Activated CD8-positive, alpha-beta T cell treated with anti-CD3 and anti-CD28 coated beads, Interleukin-2, amount 10 ng/mL, durations not matched to agents 7 days and 5 days (primary cell): Measurements from ENCODE around the gene GMCL2. TPM values are rescaled to one million over a fixed set of nuclear protein-coding genes. Genes with fewer than 3 reads are reported as not detected.
"Not testable (repeated sequence)": the region's sequence is repeated elsewhere in the genome, so short reads cannot be mapped to it uniquely, and the experiment has no call there.

Experiments used
- ATAC-seq: fragments of 150-1000 bp; cut with Tn5 transposase; one replicate; pipeline ENCODE4 v1.10.0; 2021; ENCODE audit warnings: moderate library complexity
- CTCF ChIA-PET: fragments of 350-600 bp; sonication (Branson Sonifier 250); formaldehyde crosslinking; loops from one replicate; lab custom pipeline; 2021; ENCODE audit warnings: antibody characterized with exemption; lab: Charles Lee
- POLR2A ChIA-PET: fragments of 350-600 bp; sonication (Branson Sonifier 250); formaldehyde crosslinking; loops from one replicate; lab custom pipeline; 2021; ENCODE audit warnings: antibody characterized with exemption; lab: Charles Lee
- DNase-seq: peaks from one replicate; pipeline ENCODE4 v3.0.0-alpha.2; 2020
- H3K27ac Mint-ChIP-seq: one replicate; pipeline ENCODE4 v1.8.0; 2021; ENCODE audit warnings: mild to moderate bottlenecking, mixed read lengths
- H3K27me3 Mint-ChIP-seq: one replicate; pipeline ENCODE4 v1.8.0; 2021; ENCODE audit warnings: low read depth, mixed read lengths
- H3K36me3 Mint-ChIP-seq: one replicate; pipeline ENCODE4 v1.8.0; 2021; ENCODE audit warnings: low read depth, mixed read lengths
- H3K4me1 Mint-ChIP-seq: one replicate; pipeline ENCODE4 v1.8.0; 2021; ENCODE audit warnings: low read depth, mixed read lengths
- H3K4me3 Mint-ChIP-seq: one replicate; pipeline ENCODE4 v1.8.0; 2021; ENCODE audit warnings: mild to moderate bottlenecking, mixed read lengths
- H3K9me3 Mint-ChIP-seq: one replicate; pipeline ENCODE4 v1.8.0; 2022; ENCODE audit warnings: mixed read lengths; ENCODE audit not compliant: insufficient read depth
- total RNA-seq, 2 experiments: library from RNA; stranded (reverse); gene quantifications; one replicate each; pipeline ENCODE4 v1.2.3, GENCODE V29; 2021

The GMCL2 gene
- total RNA-seq, 2 experiments from 2014 or later, result not detected

- ATAC-seq, result no peak
- no peaks in the 10 kb centered on the region for H3K27me3 Mint-ChIP-seq
- ChIA-PET POLR2A (interaction anchor here (0.7 to 1.4 kb wide), 5 partner anchors 17 to 27 kb away, joined by 3 to 7 read pairs (median 3); partner anchors contain the start of gene HNRNPAB), CTCF (interaction anchor here (0.6 kb wide), 2 partner anchors 9 to 14 kb away, joined by 3 read pairs; no protein-coding TSS in a partner anchor)
- peaks cover 55% of the 10 kb centered on the region for H3K36me3 Mint-ChIP-seq
- peak overlapping the region; percentile 90 for H3K4me3 Mint-ChIP-seq
- no peak for DNase-seq
- H3K27ac Mint-ChIP-seq, result peak overlapping the region; percentile 85
- peaks cover 83% of the 10 kb centered on the region for H3K4me1 Mint-ChIP-seq
- no peaks in the 10 kb centered on the region for H3K9me3 Mint-ChIP-seq
Observed at GRCh38 chr5:178230879-178231538, 43.8 kb upstream of the GMCL2 start.

GRCh38 chr5:178229861-178230260, 42.7 kb upstream of the GMCL2 start:
- H3K4me1 Mint-ChIP-seq, result peaks cover 75% of the 10 kb centered on the region
- peak overlapping the region; percentile 90 for H3K4me3 Mint-ChIP-seq
- ATAC-seq (no peak), DNase-seq (no peak)
- H3K9me3 Mint-ChIP-seq, result no peaks in the 10 kb centered on the region
- peak overlapping the region; percentile 63 for H3K27ac Mint-ChIP-seq
- ChIA-PET POLR2A (interaction anchor here (1.4 kb wide), 1 partner anchor 25 kb away, joined by 7 read pairs; the partner anchor contains the start of gene HNRNPAB), CTCF (no interaction called here)
- no peaks in the 10 kb centered on the region for H3K27me3 Mint-ChIP-seq
- H3K36me3 Mint-ChIP-seq, result peaks cover 64% of the 10 kb centered on the region

GRCh38 chr5:178229111-178229510, 41.9 kb upstream of the GMCL2 start:
- H3K4me1 Mint-ChIP-seq, result peaks cover 67% of the 10 kb centered on the region
- CTCF ChIA-PET, H3K9me3 Mint-ChIP-seq, H3K27me3 Mint-ChIP-seq, POLR2A ChIA-PET, ATAC-seq, DNase-seq: not testable (repeated sequence)
- H3K4me3 Mint-ChIP-seq, result peak overlapping the region; percentile 90
- peaks cover 68% of the 10 kb centered on the region for H3K36me3 Mint-ChIP-seq
- H3K27ac Mint-ChIP-seq, result peak overlapping the region; percentile 72

- Mint-ChIP-seq H3K4me1 (peaks cover 63% of the 10 kb centered on the region), H3K9me3 (no peaks in the 10 kb centered on the region), H3K4me3 (no peak overlapping the region), H3K36me3 (peaks cover 73% of the 10 kb centered on the region), H3K27me3 (no peaks in the 10 kb centered on the region), H3K27ac (no peak overlapping the region)
- POLR2A ChIA-PET, result no interaction called here
- CTCF ChIA-PET, result no interaction called here
- no peak for DNase-seq
- no peak for ATAC-seq
Observed at GRCh38 chr5:178228609-178229008, 41.4 kb upstream of the GMCL2 start.

GRCh38 chr5:178227929-178228328, 40.8 kb upstream of the GMCL2 start:
- no peak overlapping the region for H3K4me3 Mint-ChIP-seq
- ChIA-PET CTCF (no interaction called here), POLR2A (no interaction called here)
- DNase-seq, result no peak
- no peaks in the 10 kb centered on the region for H3K27me3 Mint-ChIP-seq
- no peaks in the 10 kb centered on the region for H3K9me3 Mint-ChIP-seq
- no peak for ATAC-seq
- peaks cover 59% of the 10 kb centered on the region for H3K4me1 Mint-ChIP-seq
- peaks cover 80% of the 10 kb centered on the region for H3K36me3 Mint-ChIP-seq
- peak overlapping the region; percentile 56 for H3K27ac Mint-ChIP-seq

GRCh38 chr5:178227138-178227659, 40.0 kb upstream of the GMCL2 start:
- Mint-ChIP-seq H3K9me3 (no peaks in the 10 kb centered on the region), H3K4me3 (no peak overlapping the region), H3K4me1 (peaks cover 58% of the 10 kb centered on the region), H3K27ac (peak overlapping the region; percentile 72), H3K36me3 (peaks cover 84% of the 10 kb centered on the region), H3K27me3 (no peaks in the 10 kb centered on the region)
- POLR2A ChIA-PET, result no interaction called here
- no peak for DNase-seq
- CTCF ChIA-PET, result no interaction called here
- ATAC-seq, result no peak

GRCh38 chr5:178225174-178225573, 38.0 kb upstream of the GMCL2 start:
- Mint-ChIP-seq H3K36me3 (peaks cover 82% of the 10 kb centered on the region), H3K4me3 (no peak overlapping the region), H3K27ac (peak overlapping the region; percentile 13), H3K9me3 (no peaks in the 10 kb centered on the region), H3K4me1 (peaks cover 54% of the 10 kb centered on the region), H3K27me3 (no peaks in the 10 kb centered on the region)
- ATAC-seq (no peak), DNase-seq (no peak)
- ChIA-PET CTCF (no interaction called here), POLR2A (interaction anchor here (0.8 kb wide), 1 partner anchor 12 kb away, joined by 4 read pairs; no protein-coding TSS in a partner anchor)

GRCh38 chr5:178224403-178224802, 37.2 kb upstream of the GMCL2 start:
- Mint-ChIP-seq H3K27me3 (no peaks in the 10 kb centered on the region), H3K9me3 (no peaks in the 10 kb centered on the region), H3K4me1 (peaks cover 47% of the 10 kb centered on the region), H3K36me3 (peaks cover 80% of the 10 kb centered on the region), H3K4me3 (no peak overlapping the region), H3K27ac (no peak overlapping the region)
- CTCF ChIA-PET, result no interaction called here
- DNase-seq (no peak), ATAC-seq (no peak)
- POLR2A ChIA-PET, result interaction anchor here (0.8 kb wide), 1 partner anchor 12 kb away, joined by 4 read pairs; no protein-coding TSS in a partner anchor

- DNase-seq (no peak), ATAC-seq (no peak)
- Mint-ChIP-seq H3K36me3 (peaks cover 77% of the 10 kb centered on the region), H3K9me3 (no peaks in the 10 kb centered on the region), H3K4me1 (peaks cover 42% of the 10 kb centered on the region), H3K27ac (peak overlapping the region; percentile 62), H3K4me3 (no peak overlapping the region), H3K27me3 (no peaks in the 10 kb centered on the region)
- ChIA-PET POLR2A (no interaction called here), CTCF (no interaction called here)
Observed at GRCh38 chr5:178223828-178224335, 36.7 kb upstream of the GMCL2 start.

GRCh38 chr5:178223196-178223773, 36.1 kb upstream of the GMCL2 start:
- no peak for DNase-seq
- peak overlapping the region; percentile 62 for H3K27ac Mint-ChIP-seq
- POLR2A ChIA-PET, result no interaction called here
- no peaks in the 10 kb centered on the region for H3K9me3 Mint-ChIP-seq
- no peaks in the 10 kb centered on the region for H3K27me3 Mint-ChIP-seq
- no peak overlapping the region for H3K4me3 Mint-ChIP-seq
- no peak for ATAC-seq
- CTCF ChIA-PET, result no interaction called here
- H3K36me3 Mint-ChIP-seq, result peaks cover 78% of the 10 kb centered on the region
- peaks cover 36% of the 10 kb centered on the region for H3K4me1 Mint-ChIP-seq

GRCh38 chr5:178222292-178222691, 35.1 kb upstream of the GMCL2 start:
- Mint-ChIP-seq H3K27me3 (no peaks in the 10 kb centered on the region), H3K4me1 (peaks cover 26% of the 10 kb centered on the region), H3K36me3 (peaks cover 72% of the 10 kb centered on the region), H3K4me3 (no peak overlapping the region), H3K9me3 (no peaks in the 10 kb centered on the region), H3K27ac (peak overlapping the region; percentile 70)
- ATAC-seq (no peak), DNase-seq (no peak)
- ChIA-PET POLR2A (no interaction called here), CTCF (interaction anchor here (1.0 kb wide), 1 partner anchor 8 kb away, joined by 3 read pairs; no protein-coding TSS in a partner anchor)

GRCh38 chr5:178221853-178222252, 34.7 kb upstream of the GMCL2 start:
- peaks cover 21% of the 10 kb centered on the region for H3K4me1 Mint-ChIP-seq
- CTCF ChIA-PET, result interaction anchor here (1.0 kb wide), 1 partner anchor 9 kb away, joined by 3 read pairs; no protein-coding TSS in a partner anchor

More at GRCh38 chr5:178221853-178222252, 34.7 kb upstream of the GMCL2 start:
- H3K4me3 Mint-ChIP-seq, result no peak overlapping the region
- H3K27me3 Mint-ChIP-seq, result no peaks in the 10 kb centered on the region
- DNase-seq, result no peak
- POLR2A ChIA-PET, result interaction anchor here (1.0 kb wide), 1 partner anchor 17 kb away, joined by 3 read pairs; the partner anchor contains the start of gene HNRNPAB
- no peak for ATAC-seq
- peaks cover 68% of the 10 kb centered on the region for H3K36me3 Mint-ChIP-seq
- H3K9me3 Mint-ChIP-seq, result no peaks in the 10 kb centered on the region
- peak overlapping the region; percentile 70 for H3K27ac Mint-ChIP-seq
